ENCODE data around the gene RBM19.

DNA sequence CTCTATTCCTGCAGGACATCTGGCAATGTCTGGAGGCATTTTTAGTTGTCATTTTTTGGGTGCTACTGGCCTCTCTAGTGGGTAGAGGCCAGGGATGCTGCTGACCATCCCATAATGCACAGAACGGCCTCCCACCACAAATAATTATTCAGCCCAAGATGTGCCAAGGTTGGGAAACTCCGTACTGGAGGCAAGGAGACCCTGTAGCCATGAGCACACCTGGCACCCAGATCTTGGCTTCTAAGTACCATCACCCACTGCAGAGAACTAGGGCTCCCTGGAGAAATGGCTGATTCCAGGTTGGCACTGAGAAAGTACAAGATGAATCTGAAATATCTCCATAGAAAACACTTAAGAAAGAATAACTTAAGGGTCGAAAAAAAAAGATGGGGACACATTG, 81.7 kb downstream of the RBM19 start:
- TF ChIP-seq, protein P1, sequence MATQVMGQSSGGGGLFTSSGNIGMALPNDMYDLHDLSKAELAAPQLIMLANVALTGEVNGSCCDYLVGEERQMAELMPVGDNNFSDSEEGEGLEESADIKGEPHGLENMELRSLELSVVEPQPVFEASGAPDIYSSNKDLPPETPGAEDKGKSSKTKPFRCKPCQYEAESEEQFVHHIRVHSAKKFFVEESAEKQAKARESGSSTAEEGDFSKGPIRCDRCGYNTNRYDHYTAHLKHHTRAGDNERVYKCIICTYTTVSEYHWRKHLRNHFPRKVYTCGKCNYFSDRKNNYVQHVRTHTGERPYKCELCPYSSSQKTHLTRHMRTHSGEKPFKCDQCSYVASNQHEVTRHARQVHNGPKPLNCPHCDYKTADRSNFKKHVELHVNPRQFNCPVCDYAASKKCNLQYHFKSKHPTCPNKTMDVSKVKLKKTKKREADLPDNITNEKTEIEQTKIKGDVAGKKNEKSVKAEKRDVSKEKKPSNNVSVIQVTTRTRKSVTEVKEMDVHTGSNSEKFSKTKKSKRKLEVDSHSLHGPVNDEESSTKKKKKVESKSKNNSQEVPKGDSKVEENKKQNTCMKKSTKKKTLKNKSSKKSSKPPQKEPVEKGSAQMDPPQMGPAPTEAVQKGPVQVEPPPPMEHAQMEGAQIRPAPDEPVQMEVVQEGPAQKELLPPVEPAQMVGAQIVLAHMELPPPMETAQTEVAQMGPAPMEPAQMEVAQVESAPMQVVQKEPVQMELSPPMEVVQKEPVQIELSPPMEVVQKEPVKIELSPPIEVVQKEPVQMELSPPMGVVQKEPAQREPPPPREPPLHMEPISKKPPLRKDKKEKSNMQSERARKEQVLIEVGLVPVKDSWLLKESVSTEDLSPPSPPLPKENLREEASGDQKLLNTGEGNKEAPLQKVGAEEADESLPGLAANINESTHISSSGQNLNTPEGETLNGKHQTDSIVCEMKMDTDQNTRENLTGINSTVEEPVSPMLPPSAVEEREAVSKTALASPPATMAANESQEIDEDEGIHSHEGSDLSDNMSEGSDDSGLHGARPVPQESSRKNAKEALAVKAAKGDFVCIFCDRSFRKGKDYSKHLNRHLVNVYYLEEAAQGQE (IDR thresholded peaks at IDR 0.05; ENCODE audit: insufficient read depth in 1 of 2, low read depth in 2 of 2, low read length in 2 of 2), result no peak
- TF ChIP-seq TAF1 (IDR thresholded peaks at IDR 0.05; ENCODE audit: borderline replicate concordance, insufficient read depth, low read length) (no peak), POLR2AphosphoS5 (IDR thresholded peaks at IDR 0.05; ENCODE audit: low read depth, low read length) (no peak)

Data from PFSK-1 (cell line).